WI38 (cell line): ENCODE results near the gene TMEM218.

ENCODE experiments used
- H3K4me3 ChIP-seq: 2 replicates; pipeline ENCODE4 v1.5.1; 2011; ENCODE audit warnings: low read depth, mild to moderate bottlenecking, control low read depth, low read length
- CTCF ChIP-seq: IDR thresholded peaks from 2 replicates; pipeline ENCODE4 v1.5.1; 2012; ENCODE audit warnings: low read depth, mild to moderate bottlenecking, control low read depth, low read length

Gene TMEM218

DNA sequence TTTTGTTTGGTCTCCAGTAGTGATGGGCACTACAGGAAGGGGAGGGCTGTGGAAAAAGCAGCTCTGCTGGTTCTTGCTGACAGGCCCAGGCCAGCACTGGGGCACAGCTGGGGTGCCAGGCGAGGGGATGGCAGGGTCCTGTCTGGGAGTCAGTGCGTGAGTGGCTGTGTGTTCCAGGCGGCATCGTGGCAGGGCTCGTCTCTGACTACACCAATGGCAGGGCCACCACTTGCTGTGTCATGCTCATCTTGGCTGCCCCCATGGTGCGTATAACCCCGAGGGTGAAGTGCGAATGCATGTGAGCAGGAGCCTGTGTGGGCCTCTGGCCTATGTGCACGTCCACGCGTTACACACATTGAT lies 27.4 kb downstream of the TMEM218 start:
- H3K4me3 ChIP-seq, result no peak overlapping the region
- no peak for TF ChIP-seq CTCF

DNA sequence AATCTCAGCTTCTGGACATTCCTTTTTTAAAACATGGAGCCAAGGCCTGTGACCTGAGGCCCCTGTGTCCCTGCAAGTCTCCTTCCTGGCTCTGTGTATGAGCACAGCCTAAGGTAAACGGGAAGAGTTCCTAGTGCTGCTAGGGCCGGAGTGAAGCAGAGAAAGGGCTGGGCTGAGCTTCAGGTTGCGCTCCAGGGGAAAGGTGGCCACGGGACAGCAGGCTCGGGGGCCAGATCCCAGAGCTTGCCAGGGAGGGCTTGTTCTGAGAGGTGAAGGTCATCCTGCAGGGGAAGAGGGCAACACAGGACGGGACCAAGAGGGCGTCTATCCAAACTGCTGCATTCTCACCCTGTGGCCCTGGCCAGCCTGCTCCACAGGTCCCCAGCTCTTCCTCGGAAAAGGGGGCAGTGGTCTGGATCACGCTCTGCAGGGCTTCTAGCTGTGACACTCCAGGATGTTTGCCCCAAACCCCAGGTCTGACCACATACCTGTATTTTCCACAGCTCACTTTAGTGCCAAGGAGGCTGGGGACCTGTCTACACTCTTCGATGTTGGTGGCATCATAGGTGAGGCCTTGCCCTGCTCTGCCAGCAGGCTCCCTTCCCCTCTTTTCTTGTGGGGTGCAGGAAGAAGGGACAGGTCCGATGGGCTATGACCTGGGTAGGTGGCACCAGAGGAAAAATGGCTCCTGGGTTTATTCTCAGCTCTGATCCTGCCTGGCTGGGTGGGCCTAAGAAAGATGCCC lies 27.9 kb downstream of the TMEM218 start:
- TF ChIP-seq CTCF, result no peak
- no peak overlapping the region for H3K4me3 ChIP-seq

- TF ChIP-seq CTCF, result no peak
- H3K4me3 ChIP-seq, result no peak overlapping the region
Observed at GRCh38 chr11:125082611-125083311, 28.7 kb downstream of the TMEM218 start.

DNA sequence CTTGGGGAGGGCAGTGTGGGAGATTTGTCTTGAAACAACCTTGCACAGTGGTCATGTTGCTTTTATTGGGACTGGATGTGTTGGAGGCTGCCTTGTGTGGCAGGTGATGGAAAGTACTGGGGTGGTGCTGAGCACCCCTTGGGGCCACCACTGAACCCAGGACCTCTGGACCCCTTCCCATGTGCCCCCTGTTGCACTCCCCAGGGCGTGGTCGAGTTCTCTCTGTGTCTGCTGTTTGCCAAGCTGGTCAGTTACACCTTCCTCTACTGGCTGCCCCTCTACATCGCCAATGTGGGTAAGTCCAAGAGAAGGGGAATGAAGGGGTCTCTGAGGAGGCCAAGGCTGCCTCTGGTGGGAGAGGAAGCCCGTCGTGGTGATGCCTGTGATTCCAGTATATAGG lies 29.4 kb downstream of the TMEM218 start:
- no peak overlapping the region for H3K4me3 ChIP-seq
- no peak for TF ChIP-seq CTCF

- no peak overlapping the region for H3K4me3 ChIP-seq
- TF ChIP-seq CTCF, result no peak
Observed at GRCh38 chr11:125081098-125081798, 30.2 kb downstream of the TMEM218 start.

GRCh38 chr11:125080531-125080911 lies 30.9 kb downstream of the TMEM218 start:
- no peak for TF ChIP-seq CTCF
- no peak overlapping the region for H3K4me3 ChIP-seq
